ENCODE data around the gene FAM168B.
"Not testable (repeated sequence)": the region's sequence is repeated elsewhere in the genome, so short reads cannot be mapped to it uniquely, and the experiment has no call there.

Gene FAM168B

DNA sequence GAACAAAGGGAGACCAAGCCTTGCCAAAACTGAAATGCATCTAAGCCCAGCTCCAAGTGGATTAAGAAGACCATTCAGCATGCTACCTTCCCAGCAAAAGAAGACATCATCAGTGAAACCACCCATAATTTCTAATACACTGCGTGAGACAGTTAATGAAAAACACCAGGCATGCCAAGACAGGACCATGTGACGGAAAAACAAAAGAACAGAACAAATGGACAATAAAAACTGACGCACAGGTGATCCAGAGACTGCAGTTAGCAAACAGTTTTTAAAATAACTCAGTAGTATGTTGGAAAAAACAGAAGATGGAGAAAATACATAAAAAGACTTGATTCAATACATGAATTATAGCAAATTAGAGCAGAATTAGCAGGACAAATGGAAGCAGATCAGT lies 15.3 kb downstream of the FAM168B start:
- DNase-seq (ENCODE audit: insufficient read length, low spot score) (no peak), FAIRE-seq (no peak)
- no peak for TF ChIP-seq POLR2A (IDR thresholded peaks at IDR 0.05; ENCODE audit: low read depth, low read length)

DNA sequence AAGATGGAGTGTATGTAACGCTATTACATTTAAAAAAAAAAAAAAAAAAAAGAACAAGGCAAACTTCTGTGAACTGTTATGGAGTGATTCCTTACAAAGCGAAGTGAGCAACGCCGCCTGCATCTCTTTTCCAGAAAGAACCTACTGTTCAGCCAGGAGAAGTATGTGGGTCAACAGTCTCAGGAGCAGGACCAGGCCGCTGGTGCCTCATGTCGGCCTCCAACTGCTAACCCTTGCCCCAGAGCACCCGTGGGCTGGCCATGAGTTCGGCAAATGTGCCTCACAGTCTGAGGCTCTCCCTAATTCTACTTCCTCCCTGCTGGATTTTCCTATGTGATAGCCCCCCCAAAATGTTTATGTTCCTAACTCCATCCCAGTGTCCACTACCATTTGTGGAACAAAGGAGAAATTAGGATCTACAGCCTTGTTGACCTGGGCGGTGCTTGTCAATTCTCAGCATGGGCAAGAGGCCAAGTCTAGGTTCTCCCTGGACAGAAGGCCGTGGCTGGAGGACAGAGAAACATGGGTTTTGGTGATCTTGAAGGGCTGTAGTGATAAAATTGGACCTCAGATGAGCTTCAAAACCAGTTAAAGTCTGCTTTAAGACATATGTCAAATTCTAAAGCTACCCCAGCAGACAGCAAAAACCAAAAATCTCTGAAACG lies 15.9 kb downstream of the FAM168B start:
- TF ChIP-seq POLR2A (IDR thresholded peaks at IDR 0.05; ENCODE audit: low read depth, low read length) = no peak
- FAIRE-seq = no peak
- no peak for DNase-seq (ENCODE audit: insufficient read length, low spot score)

DNA sequence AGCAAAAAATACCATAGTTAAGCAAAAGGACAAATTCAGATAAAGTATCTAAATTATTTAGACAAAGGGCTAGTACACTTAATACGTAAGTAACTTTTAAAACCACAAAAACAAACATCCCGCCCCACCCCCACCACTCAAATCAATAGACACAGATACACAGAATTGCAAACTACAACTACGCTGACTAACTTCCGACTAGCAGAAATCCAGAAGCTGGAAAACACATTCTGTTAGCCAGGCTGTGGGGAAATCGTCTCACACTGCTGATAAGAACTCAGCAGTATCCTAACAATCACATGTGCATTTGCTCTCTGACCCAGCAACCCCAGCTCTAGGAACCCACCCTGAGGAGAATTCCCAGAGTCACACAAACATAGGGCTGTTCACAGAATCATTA lies 16.6 kb downstream of the FAM168B start:
- DNase-seq (ENCODE audit: insufficient read length, low spot score) = no peak
- FAIRE-seq = no peak
- TF ChIP-seq POLR2A (IDR thresholded peaks at IDR 0.05; ENCODE audit: low read depth, low read length) = no peak

DNA sequence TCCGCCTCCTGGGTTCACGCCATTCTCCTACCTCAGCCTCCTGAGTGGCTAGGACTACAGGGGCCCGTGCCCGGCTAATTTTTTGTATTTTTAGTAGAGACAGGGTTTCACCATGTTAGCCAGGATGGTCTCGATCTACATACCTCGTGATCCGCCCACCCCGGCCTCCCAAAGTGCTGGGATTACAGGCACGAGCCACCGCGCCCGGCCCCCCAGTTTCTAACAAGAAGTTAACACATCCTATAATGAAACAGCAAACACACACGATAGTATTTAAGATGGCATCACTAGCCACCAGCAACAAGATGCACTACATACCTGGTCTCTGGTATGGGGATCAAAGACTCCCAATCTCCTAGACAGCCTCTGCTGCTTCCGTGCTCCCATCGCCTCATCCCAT lies 17.7 kb downstream of the FAM168B start:
- not testable (repeated sequence) for FAIRE-seq; DNase-seq (ENCODE audit: insufficient read length, low spot score)

DNA sequence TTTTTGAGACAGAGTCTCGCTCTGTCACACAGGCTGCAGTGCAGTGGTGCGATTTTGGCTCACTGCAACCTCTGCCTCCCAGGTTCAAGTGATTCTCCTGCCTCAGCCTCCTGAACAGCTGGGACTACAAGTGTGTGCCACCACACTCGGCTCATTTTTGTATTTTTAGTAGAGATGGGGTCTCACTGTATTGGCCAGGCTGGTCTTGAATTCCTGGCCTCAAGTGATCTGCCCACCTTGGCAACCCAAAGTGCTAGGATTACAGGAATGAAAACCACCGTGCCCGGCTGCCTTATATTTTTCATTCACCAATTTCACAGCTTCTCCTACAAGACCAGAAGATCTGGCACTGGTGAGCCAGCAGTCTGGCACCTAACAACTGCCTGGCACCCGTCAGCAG lies 25.1 kb downstream of the FAM168B start:
- DNase-seq (ENCODE audit: insufficient read length, low spot score); FAIRE-seq: not testable (repeated sequence)

DNA sequence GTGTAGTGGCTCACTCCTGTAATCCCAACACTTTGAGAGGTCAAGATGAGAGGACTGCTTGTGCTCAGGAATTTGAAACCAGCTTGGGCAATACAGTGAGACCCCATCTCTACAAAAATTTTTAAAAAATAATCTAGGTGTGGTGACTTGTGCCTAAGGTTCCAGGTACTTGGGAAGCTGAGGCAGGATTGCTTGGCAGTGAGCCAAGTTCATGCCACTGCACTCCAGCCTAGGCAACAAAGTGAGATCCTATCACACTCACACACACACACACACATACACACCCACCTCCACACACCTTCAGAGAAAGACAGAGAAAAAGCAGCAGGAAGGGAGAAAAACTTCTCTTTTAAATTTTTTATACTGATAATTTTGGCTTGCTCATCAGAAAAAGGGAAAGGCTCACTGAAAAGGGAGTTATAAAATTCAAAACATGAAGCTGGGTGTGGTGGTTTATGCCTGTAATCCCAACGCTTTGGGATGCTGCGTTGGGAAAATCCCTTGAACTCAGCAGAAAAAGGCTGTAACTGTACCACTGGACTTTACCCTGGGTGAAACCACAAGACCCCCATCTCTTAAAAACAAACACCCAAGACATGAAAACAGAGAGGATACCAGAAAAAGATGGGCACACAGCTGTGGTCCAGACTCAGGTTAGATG lies 25.7 kb downstream of the FAM168B start:
- FAIRE-seq = no peak
- no peak for TF ChIP-seq POLR2A (IDR thresholded peaks at IDR 0.05; ENCODE audit: low read depth, low read length)
- DNase-seq (ENCODE audit: insufficient read length, low spot score) = no peak

DNA sequence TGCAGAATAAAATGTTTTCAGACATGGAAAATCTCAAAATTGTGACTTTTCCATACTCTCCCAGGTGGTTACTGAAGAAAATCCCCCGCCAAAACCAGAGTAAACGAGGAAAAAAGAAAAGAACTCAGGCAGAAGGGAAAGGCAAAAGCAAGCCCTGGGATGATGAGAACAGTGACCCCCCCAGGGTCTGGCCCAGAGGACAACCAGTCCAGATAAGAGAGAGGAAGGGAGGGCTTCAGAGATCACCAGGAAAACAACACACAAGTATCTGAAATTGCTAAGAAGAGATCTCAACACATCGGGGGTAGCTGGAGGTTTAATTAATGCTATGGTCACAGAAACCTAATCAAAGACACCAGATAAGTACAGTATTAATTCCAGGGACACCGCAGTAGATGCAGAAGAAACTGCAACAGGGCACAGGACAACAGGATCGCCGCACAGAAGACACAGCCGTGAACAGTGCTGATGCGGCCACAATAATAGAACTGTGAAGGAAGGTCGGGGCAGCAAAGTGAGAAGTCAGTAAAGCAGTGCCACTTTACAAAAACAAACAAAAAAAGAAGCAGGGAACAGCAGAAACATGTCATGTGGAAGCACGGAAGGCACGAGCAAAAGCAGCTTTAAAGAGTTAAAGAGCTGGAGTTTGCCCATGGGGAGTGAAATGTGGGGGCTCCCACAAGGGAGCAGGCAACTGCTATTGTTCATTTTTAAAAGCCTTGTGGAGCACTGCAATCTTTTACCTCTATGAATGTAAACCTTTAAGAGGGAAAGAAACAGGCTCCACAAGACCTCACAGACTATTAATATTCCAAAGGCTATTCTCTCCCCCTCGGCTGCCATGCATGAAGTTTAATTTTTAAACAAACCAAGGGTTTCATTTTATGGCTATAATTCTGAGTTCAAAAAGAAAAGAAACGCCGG lies 28.4 kb downstream of the FAM168B start:
- DNase-seq (ENCODE audit: insufficient read length, low spot score) (no peak), FAIRE-seq (no peak)
- no peak for TF ChIP-seq POLR2A (IDR thresholded peaks at IDR 0.05; ENCODE audit: low read depth, low read length)

DNA sequence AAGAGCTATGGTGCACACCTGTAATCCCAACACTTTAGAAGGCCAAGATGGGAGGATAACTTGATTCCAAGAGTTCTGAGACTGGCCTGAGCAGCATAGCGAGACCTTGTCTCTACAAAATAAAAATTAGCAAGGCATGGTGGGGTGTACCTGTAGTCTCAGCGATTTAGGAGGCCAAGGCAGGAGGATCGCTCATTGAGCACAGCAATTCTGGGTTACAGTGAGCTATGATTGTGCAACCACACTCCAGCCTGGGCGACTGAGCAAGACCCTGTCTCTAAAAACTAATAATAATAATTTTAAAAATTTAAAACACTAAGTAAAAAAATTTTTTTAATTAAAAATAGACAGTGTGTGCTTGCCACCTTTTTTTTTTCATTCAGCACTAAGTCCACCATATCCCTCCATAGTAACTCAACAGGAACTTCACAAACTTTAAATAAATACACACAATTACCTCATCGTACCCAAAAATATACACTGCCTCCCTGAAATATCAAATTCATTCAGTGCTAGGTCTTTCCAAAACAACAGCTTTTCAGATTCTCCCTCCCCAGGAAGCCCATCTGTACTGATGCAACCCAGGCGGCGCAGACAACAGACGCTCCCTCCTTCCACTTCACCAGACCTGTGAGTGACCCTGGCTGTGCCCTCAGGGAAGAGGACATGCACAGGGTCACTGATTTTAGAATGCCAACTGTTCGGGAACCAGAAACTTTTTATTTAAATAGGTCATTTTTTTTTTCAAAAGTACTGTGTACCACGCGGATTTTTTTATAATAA lies 29.6 kb downstream of the FAM168B start:
- no peak for TF ChIP-seq POLR2A (IDR thresholded peaks at IDR 0.05; ENCODE audit: low read depth, low read length)
- no peak for DNase-seq (ENCODE audit: insufficient read length, low spot score)
- no peak for FAIRE-seq

DNA sequence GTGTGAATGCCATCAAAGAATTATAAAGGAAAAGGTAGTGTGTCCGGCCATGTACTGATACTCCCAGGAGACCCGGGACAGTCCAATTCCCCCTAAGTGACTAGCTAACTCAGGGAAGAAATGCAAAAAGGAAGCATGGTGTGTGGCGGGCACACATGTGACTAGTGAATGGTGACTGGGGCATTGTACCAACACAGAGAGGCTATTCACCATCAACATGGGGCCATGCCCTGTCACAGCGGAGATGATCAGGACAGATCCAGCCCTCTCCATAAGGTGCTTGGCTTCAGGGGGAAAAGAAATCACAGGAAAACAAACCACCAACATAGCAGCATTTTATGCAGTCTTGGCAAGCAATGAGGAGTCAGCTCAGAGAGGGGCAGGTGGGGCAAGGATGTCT lies 34.3 kb downstream of the FAM168B start:
- TF ChIP-seq POLR2A (IDR thresholded peaks at IDR 0.05; ENCODE audit: low read depth, low read length) = no peak
- no peak for DNase-seq (ENCODE audit: insufficient read length, low spot score)
- no peak for FAIRE-seq

DNA sequence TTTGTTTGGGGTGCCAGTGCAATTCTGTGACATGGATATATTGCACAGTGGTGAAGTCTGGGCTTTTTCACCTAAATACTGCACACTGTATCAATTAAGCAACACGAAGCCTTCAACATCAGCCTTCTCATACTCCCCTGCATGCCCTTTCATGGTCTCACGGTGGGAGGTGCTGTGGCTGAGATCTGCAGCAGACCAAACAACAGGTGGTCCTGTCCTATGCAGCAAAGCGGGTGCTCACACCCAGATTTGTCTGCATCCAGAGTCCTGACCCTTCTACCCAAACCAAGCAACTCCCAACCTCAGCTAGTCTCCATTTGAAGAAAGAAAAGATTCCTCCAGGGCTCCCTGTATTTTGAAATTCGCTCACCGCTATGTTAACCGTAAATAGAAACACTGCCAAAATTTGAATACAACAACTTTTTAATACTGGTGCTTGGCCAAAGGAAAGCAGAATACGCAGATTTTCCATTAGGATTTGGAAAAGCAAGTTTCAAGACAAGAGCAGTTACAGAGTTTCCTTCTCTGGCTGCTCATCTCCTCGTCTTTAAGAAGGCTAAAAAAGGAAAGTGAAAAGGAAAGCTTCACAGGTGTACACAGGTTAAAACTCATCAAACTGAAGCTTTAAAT lies 34.9 kb downstream of the FAM168B start:
- FAIRE-seq = no peak
- no peak for TF ChIP-seq POLR2A (IDR thresholded peaks at IDR 0.05; ENCODE audit: low read depth, low read length)
- no peak for DNase-seq (ENCODE audit: insufficient read length, low spot score)

DNA sequence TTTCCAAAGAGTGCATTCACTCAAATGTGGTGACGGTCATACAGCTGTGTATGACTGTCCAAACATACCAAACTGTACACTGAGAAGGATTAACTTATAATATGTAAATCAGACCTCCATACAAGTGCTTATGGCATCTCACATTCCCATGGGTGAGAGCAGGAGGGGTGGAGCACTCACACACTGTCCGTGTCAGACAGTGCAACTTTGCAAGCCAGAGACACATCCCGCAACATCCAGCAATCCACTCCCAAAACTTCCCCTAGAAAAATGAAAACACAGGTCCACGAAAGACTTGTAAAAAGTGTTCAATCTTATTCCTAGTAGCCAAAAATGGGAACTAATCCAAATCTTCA lies 36.4 kb downstream of the FAM168B start:
- no peak for DNase-seq (ENCODE audit: insufficient read length, low spot score)
- no peak for TF ChIP-seq POLR2A (IDR thresholded peaks at IDR 0.05; ENCODE audit: low read depth, low read length)
- no peak for FAIRE-seq

DNA sequence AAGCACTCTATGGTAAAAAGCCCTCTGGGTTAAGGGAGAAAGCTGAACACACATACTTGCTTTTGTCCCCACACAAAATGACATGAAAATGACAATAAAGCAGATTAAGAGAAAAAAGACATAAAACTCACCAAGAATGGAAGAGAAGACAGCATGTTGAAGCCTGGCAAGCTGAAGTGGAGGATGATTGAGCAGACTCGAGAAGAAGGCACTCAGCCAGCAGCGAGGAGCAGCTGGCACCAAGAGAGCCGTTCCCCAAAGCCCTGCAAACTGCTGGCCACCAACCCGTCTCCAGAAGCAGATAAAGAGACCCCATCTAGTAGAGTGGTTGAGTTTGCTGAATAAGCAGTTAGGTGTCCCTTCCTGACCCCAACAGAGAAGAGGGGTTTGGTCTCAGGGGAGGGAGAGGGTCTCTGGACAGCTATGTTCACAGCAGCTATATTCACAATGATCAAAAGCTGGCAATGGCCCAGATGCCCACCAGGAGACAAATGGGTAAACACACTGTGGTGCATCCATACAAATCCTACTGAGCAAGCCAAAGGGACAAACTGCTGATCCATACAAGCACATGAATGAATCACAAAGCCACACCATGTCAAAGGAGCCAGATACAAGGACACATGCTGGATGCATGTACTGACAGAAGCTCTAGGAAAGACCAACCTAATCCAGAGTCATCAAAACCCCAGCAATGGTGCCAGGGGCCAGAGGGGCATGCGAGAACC lies 36.9 kb downstream of the FAM168B start:
- FAIRE-seq (no peak), DNase-seq (ENCODE audit: insufficient read length, low spot score) (no peak)
- no peak for TF ChIP-seq POLR2A (IDR thresholded peaks at IDR 0.05; ENCODE audit: low read depth, low read length)

Data from H54 (cell line).